ENCODE measurements around the gene TREML2.

The TREML2 gene

GRCh38 chr6:41175084-41175483 lies 25.9 kb downstream of the TREML2 start:
- no peak overlapping the region for H3K4me3 Mint-ChIP-seq
- no peaks in the 10 kb centered on the region for H3K4me1 Mint-ChIP-seq (ENCODE audit: low read depth)
- no peak overlapping the region for H3K27ac Mint-ChIP-seq
- H3K9me3 Mint-ChIP-seq (ENCODE audit: low read depth), result no peaks in the 10 kb centered on the region
- H3K36me3 Mint-ChIP-seq, result peaks cover 2% of the 10 kb centered on the region
- no peaks in the 10 kb centered on the region for H3K27me3 Mint-ChIP-seq

- Mint-ChIP-seq H3K27ac (no peak overlapping the region), H3K27me3 (no peaks in the 10 kb centered on the region), H3K4me3 (no peak overlapping the region), H3K36me3 (peaks cover 2% of the 10 kb centered on the region), H3K4me1 (ENCODE audit: low read depth) (no peaks in the 10 kb centered on the region), H3K9me3 (ENCODE audit: low read depth) (no peaks in the 10 kb centered on the region)
Observed at GRCh38 chr6:41174610-41175009, 26.3 kb downstream of the TREML2 start.

DNA sequence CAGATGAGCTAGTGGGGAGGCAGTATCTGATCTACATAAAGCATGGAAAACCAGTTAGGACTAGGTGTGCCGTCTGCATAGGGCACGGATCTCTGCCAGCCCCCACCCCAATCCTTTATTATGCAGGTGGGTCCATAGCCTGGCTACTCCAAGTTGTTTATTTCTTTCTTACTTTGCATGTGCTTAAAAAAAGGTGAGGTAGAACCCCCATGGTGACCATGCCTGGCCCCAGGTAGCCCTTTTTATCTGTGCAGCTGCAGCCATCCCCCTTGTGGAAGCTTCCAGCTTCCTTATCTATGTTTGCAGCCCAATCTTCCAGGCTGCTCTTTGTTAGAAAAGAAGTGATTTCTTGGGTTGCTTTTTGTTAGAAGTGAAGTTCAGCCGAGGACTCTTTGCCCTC lies 29.0 kb downstream of the TREML2 start:
- Mint-ChIP-seq H3K9me3 (ENCODE audit: low read depth) (no peaks in the 10 kb centered on the region), H3K4me3 (no peak overlapping the region), H3K4me1 (ENCODE audit: low read depth) (no peaks in the 10 kb centered on the region), H3K36me3 (no peaks in the 10 kb centered on the region), H3K27me3 (peaks cover 2% of the 10 kb centered on the region), H3K27ac (no peak overlapping the region)

DNA sequence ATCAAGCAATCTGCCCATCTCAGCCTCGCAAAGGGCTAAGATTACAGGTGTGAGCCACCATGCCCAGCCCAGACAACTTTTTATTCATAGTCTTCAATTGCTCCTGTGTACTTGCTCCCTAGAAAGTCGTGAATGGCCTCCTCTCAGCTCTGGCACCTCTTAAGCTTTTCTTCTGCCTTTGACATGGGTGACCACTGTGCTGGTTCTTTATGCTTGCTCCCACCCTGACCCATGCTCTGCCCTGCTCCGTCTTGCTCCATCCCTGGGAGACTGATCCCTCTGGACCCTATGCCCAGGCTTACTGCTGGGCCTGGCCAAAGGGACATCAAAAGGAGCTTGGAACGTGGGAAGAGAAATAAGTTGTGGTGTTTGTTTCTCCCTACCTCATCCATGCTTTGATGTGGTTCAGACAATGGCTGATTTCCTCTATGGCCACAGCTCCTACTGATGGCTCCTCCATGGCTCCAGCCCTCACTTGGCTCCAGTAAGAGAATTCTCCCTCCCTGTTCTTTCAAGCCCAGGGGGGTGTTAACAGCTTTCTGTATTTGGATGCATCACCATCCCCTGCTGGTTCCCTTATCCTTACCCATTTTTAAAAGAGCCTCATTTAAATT lies 30.3 kb downstream of the TREML2 start:
- H3K4me1 Mint-ChIP-seq (ENCODE audit: low read depth), result no peaks in the 10 kb centered on the region
- no peak overlapping the region for H3K27ac Mint-ChIP-seq
- no peaks in the 10 kb centered on the region for H3K36me3 Mint-ChIP-seq
- H3K9me3 Mint-ChIP-seq (ENCODE audit: low read depth), result no peaks in the 10 kb centered on the region
- H3K4me3 Mint-ChIP-seq, result no peak overlapping the region
- peaks cover 2% of the 10 kb centered on the region for H3K27me3 Mint-ChIP-seq

DNA sequence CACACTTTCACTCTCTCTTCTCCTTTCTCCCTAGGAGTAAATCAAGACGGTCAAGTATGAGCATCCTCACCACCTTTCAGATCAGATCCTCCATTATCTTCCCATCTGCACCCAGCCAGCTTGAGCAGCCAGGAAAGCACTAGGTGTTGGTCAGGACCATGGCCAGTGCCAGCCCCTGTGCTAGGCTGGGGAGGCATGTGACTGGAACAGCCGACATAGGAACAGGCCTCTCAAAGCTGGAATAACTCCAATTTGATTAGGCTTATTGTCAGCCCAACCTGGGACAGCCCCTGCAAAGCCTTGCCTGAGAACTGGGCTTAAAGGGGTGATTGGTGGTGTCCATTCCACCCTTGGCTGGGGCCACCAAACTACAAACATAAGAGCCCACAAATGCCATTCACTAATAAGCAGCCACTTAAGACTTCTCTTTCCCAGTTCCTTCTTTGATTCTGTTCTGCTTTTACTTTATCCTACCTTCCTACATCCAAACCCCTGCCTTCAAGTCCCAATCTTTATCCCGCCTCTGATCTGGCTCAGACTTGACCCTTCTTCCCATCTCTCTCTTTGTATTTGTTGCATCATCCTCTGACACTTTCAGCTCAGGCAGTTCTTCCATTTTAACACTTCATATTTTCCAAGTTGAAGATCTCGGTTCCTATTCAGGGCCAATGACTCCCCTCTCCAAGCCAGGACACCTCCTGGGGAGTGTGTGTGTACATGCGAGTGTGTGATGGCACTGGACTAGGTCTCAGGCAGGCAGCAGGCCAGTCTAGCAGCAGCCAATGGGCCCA lies 33.6 kb downstream of the TREML2 start:
- Mint-ChIP-seq H3K4me3 (no peak overlapping the region), H3K27ac (no peak overlapping the region), H3K4me1 (ENCODE audit: low read depth) (no peaks in the 10 kb centered on the region), H3K36me3 (no peaks in the 10 kb centered on the region), H3K27me3 (peaks cover 2% of the 10 kb centered on the region), H3K9me3 (ENCODE audit: low read depth) (no peaks in the 10 kb centered on the region)

- H3K27me3 Mint-ChIP-seq, result peaks cover 4% of the 10 kb centered on the region
- H3K9me3 Mint-ChIP-seq (ENCODE audit: low read depth), result no peaks in the 10 kb centered on the region
- H3K4me1 Mint-ChIP-seq (ENCODE audit: low read depth), result no peaks in the 10 kb centered on the region
- H3K36me3 Mint-ChIP-seq, result no peaks in the 10 kb centered on the region
- no peak overlapping the region for H3K27ac Mint-ChIP-seq
- H3K4me3 Mint-ChIP-seq, result no peak overlapping the region
Observed at GRCh38 chr6:41164551-41165120, 36.3 kb downstream of the TREML2 start.

DNA sequence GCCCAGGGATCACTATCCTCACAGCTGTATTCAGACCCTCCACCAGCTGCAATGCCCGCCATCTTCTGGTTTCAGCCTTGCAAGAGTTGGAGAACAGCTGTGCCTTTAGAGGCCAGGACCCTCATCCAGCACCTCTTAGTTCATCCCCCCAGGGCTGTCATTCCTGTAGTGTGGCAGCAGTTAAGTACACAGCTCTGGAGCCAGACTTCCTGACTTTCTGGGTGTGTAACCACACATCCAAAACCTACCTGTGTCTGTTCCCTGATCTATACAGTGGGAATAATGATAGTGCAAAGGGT lies 37.6 kb downstream of the TREML2 start:
- H3K36me3 Mint-ChIP-seq, result no peaks in the 10 kb centered on the region
- no peaks in the 10 kb centered on the region for H3K9me3 Mint-ChIP-seq (ENCODE audit: low read depth)
- no peaks in the 10 kb centered on the region for H3K4me1 Mint-ChIP-seq (ENCODE audit: low read depth)
- H3K27me3 Mint-ChIP-seq, result peaks cover 4% of the 10 kb centered on the region
- no peak overlapping the region for H3K4me3 Mint-ChIP-seq
- H3K27ac Mint-ChIP-seq, result no peak overlapping the region

DNA sequence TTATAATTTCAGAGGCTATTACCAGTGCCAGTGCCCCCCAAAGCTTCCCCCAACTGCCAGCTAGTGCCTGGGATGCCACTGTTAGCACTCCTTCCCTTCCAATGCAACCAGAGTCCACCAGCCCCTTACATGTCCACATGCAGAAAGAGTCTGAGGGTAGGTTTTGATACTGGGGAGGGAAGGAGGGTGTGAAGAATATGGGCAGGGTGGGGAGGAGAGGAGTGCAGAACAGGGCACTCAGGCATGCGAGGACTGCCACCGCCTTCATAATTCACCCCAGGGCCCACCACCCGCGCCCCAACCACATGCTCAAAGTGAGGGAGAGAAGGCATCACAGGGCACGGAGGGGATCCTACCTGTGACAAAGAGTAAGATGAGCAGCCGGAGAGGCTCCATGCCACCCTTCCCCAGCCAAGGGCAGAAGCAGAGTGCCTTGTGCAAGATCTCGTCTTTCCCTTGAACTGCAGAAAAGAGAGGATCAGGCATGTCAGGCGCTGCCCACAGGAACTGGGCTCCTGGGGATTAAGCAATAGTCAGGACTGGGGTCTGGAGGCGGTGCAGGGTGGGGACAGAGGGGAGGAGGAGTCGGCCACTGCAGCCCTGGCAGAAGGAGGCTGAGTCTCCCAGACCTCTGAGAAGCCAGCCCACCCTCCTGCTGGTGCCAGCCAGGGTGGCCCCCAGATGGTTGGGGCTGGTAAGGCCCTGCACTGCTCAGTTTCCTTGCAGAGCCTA lies 38.1 kb downstream of the TREML2 start, which contains the start of gene TREM2:
TSS of gene TREM2 (minus strand) at position 430 of the 732 bp plus-strand sequence. CDS start at position 396, 34 bp downstream.
- no peaks in the 10 kb centered on the region for H3K9me3 Mint-ChIP-seq (ENCODE audit: low read depth)
- peaks cover 2% of the 10 kb centered on the region for H3K36me3 Mint-ChIP-seq
- no peak within 1 kb of the TSS for H3K27ac Mint-ChIP-seq
- peaks cover 4% of the 10 kb centered on the region for H3K27me3 Mint-ChIP-seq
- no peak within 1 kb of the TSS for H3K4me3 Mint-ChIP-seq
- no peaks in the 10 kb centered on the region for H3K4me1 Mint-ChIP-seq (ENCODE audit: low read depth)

GRCh38 chr6:41161851-41162552 lies 38.9 kb downstream of the TREML2 start:
- peaks cover 5% of the 10 kb centered on the region for H3K36me3 Mint-ChIP-seq
- H3K9me3 Mint-ChIP-seq (ENCODE audit: low read depth), result no peaks in the 10 kb centered on the region
- H3K4me1 Mint-ChIP-seq (ENCODE audit: low read depth), result no peaks in the 10 kb centered on the region
- H3K4me3 Mint-ChIP-seq, result no peak overlapping the region
- no peak overlapping the region for H3K27ac Mint-ChIP-seq
- peaks cover 1% of the 10 kb centered on the region for H3K27me3 Mint-ChIP-seq

DNA sequence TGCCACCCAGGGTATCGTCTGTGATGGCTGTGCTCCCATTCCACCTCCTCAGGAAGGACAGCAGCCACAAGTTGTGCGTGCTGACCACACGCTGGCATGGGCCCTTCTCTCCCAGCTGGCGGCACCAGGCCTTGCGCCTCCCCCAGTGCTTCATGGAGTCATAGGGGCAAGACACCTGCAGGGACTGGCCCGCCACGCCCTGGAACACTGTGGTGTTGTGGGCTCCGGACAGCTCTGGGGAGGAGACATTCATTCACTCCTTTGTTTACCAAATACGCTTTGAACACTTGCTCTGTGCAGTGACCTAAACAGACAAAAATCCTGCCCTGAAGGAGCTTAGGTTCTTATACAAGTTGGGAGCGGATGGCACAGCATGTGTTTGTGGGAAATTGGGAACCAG lies 39.6 kb downstream of the TREML2 start:
- H3K36me3 Mint-ChIP-seq, result peaks cover 5% of the 10 kb centered on the region
- H3K27me3 Mint-ChIP-seq, result peaks cover 1% of the 10 kb centered on the region
- H3K9me3 Mint-ChIP-seq (ENCODE audit: low read depth), result no peaks in the 10 kb centered on the region
- H3K4me1 Mint-ChIP-seq (ENCODE audit: low read depth), result no peaks in the 10 kb centered on the region
- no peak overlapping the region for H3K27ac Mint-ChIP-seq
- H3K4me3 Mint-ChIP-seq, result no peak overlapping the region

DNA sequence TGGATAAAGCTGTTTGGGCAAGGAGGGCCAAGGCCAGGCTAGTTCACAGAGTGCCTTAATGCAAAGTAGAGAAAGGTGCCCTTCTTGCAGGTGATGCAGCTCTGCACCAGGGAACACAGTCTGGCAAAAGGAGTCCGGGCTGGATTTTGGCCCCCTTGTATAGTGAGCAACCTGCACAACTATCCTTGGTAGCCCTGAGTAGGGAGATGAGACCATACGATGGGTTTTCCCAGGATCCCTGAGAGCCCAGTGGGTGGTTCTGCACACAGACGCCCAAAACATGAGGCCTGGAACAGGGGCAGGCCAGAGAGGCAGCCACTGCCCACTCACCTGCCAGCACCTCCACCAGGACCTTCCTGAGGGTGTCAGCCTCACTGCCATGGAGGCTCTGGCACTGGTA lies 40.0 kb downstream of the TREML2 start:
- no peak overlapping the region for H3K27ac Mint-ChIP-seq
- H3K27me3 Mint-ChIP-seq, result peaks cover 1% of the 10 kb centered on the region
- H3K9me3 Mint-ChIP-seq (ENCODE audit: low read depth), result no peaks in the 10 kb centered on the region
- H3K4me3 Mint-ChIP-seq, result no peak overlapping the region
- H3K36me3 Mint-ChIP-seq, result peaks cover 5% of the 10 kb centered on the region
- no peaks in the 10 kb centered on the region for H3K4me1 Mint-ChIP-seq (ENCODE audit: low read depth)

DNA sequence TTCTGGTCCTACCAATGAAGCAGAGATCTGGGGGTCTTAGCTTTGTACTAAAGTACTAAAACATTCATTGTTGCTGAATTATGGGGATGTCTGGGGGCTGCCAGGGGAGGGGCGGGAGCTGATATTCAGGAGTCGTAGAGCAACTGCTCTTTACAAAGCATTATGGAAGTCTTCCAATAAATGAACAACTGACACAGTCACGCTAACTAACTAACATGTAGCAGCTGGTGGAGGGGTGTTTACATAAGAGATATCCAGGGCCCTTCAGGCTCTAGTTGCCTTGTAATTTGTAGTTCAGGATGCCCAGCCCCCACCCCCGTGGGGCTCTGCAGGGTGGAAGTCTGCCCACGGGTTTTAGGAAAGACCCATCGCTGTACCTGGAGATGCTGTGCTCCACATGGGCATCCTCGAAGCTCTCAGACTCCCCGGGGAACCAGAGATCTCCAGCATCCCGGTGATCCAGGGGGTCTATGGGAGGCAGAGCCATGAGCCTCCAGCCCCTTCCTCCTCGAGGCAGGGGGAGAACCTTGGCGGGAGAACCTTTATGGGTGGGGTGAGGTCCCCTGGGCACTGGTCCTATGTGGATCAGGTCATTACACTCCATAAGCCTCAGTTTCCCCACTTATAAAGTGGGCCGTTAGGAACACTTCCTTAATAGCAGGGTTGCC lies 41.4 kb downstream of the TREML2 start:
- H3K27me3 Mint-ChIP-seq, result peaks cover 1% of the 10 kb centered on the region

DNA sequence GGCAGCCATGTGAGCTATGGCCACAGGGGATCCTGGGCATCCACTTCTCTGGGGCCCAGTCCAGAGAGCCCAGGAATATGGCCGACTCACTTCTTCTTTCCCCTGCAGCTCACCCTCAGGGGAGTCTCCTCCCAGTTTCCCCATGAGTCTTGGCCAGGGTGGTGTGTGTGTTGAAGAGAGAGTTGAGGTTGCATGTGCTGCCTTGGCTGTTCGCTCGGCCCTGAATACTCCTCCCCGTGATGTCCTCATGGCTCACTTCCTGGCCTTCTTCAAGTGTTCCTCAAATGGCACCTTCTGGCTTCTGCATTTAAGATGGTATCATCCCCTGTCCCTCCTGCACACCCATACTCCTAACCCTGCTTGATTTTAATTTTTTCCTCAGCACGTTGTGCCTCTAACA lies 43.6 kb downstream of the TREML2 start:
- Mint-ChIP-seq H3K27ac (no peak overlapping the region), H3K9me3 (ENCODE audit: low read depth) (no peaks in the 10 kb centered on the region), H3K4me3 (no peak overlapping the region), H3K27me3 (peaks cover 1% of the 10 kb centered on the region), H3K36me3 (peaks cover 5% of the 10 kb centered on the region), H3K4me1 (ENCODE audit: low read depth) (no peaks in the 10 kb centered on the region)

More for the DNA sequence above, 41.4 kb downstream of the TREML2 start:
- Mint-ChIP-seq H3K27ac (no peak overlapping the region), H3K36me3 (peaks cover 5% of the 10 kb centered on the region), H3K9me3 (ENCODE audit: low read depth) (no peaks in the 10 kb centered on the region), H3K4me1 (ENCODE audit: low read depth) (no peaks in the 10 kb centered on the region), H3K4me3 (no peak overlapping the region)

- peaks cover 5% of the 10 kb centered on the region for H3K36me3 Mint-ChIP-seq
- H3K4me3 Mint-ChIP-seq, result no peak overlapping the region
- no peaks in the 10 kb centered on the region for H3K9me3 Mint-ChIP-seq (ENCODE audit: low read depth)
- H3K27ac Mint-ChIP-seq, result no peak overlapping the region
- no peaks in the 10 kb centered on the region for H3K4me1 Mint-ChIP-seq (ENCODE audit: low read depth)
- H3K27me3 Mint-ChIP-seq, result peaks cover 1% of the 10 kb centered on the region
Observed at GRCh38 chr6:41156771-41157170, 44.2 kb downstream of the TREML2 start.

Measured in activated naive CD8-positive, alpha-beta T cell (primary cell).